ENCODE data around the gene NDUFC1.

NDUFC1 gene

GRCh38 chr4:139282721-139283075 lies 19.6 kb downstream of the NDUFC1 start:
- ATAC-seq (replicated peaks) (no peak), DNase-seq (no peak)
- Mint-ChIP-seq H3K4me1 (ENCODE audit: low read depth in 2 of 2) (peaks cover 12 to 16% of the 10 kb centered on the region in 2 donors), H3K9me3 (no peaks in the 10 kb centered on the region), H3K4me3 (no peak overlapping the region), H3K27me3 (peaks cover 29 to 31% of the 10 kb centered on the region in 2 donors), H3K36me3 (ENCODE audit: insufficient read depth) (peaks cover 11% of the 10 kb centered on the region), H3K27ac (no peak overlapping the region)

- peaks cover 12 to 16% of the 10 kb centered on the region in 2 donors for H3K4me1 Mint-ChIP-seq (ENCODE audit: low read depth in 2 of 2)
- ATAC-seq (replicated peaks) (no peak), DNase-seq (no peak)
- no peaks in the 10 kb centered on the region for H3K9me3 Mint-ChIP-seq
- peaks cover 8% of the 10 kb centered on the region for H3K36me3 Mint-ChIP-seq (ENCODE audit: insufficient read depth)
- H3K4me3 Mint-ChIP-seq, result no peak overlapping the region
- peaks cover 29 to 31% of the 10 kb centered on the region in 2 donors for H3K27me3 Mint-ChIP-seq
- H3K27ac Mint-ChIP-seq, result no peak overlapping the region
Measured at GRCh38 chr4:139282065-139282720, 20.1 kb downstream of the NDUFC1 start.

- Mint-ChIP-seq H3K27ac (no peak within 1 kb of the TSS), H3K4me1 (ENCODE audit: low read depth in 2 of 2) (peaks cover 12 to 16% of the 10 kb centered on the region in 2 donors), H3K36me3 (ENCODE audit: insufficient read depth) (peaks cover 7% of the 10 kb centered on the region), H3K4me3 (peak within 1 kb of the TSS; percentile 82 to 86), H3K9me3 (no peaks in the 10 kb centered on the region), H3K27me3 (peaks cover 35 to 41% of the 10 kb centered on the region in 2 donors)
- DNase-seq (peak in 1 of 3 experiments; percentile 5), ATAC-seq (replicated peaks) (peak; percentile 83)
Measured at GRCh38 chr4:139279760-139280620, 22.3 kb downstream of the NDUFC1 start, which contains the start of gene MGARP. MGARP (minus strand) TSS chr4:139280225; CDS start chr4:139280158, 67 bp downstream.

GRCh38 chr4:139278912-139279759 lies 23.1 kb downstream of the NDUFC1 start:
- H3K36me3 Mint-ChIP-seq (ENCODE audit: insufficient read depth), result peaks cover 5% of the 10 kb centered on the region
- peak overlapping the region; percentile 82 to 86 for H3K4me3 Mint-ChIP-seq
- H3K27ac Mint-ChIP-seq, result no peak overlapping the region
- ATAC-seq (replicated peaks) (peak; percentile 50), DNase-seq (no peak)
- no peaks in the 10 kb centered on the region for H3K9me3 Mint-ChIP-seq
- H3K4me1 Mint-ChIP-seq (ENCODE audit: low read depth in 2 of 2), result peaks cover 12 to 16% of the 10 kb centered on the region in 2 donors
- peaks cover 35 to 41% of the 10 kb centered on the region in 2 donors for H3K27me3 Mint-ChIP-seq

GRCh38 chr4:139278485-139278884 lies 23.8 kb downstream of the NDUFC1 start:
- Mint-ChIP-seq H3K9me3 (no peaks in the 10 kb centered on the region), H3K36me3 (ENCODE audit: insufficient read depth) (peaks cover 5% of the 10 kb centered on the region), H3K27ac (no peak overlapping the region), H3K27me3 (peaks cover 35 to 41% of the 10 kb centered on the region in 2 donors), H3K4me3 (peak overlapping the region in 1 of 2 donors; percentile 86), H3K4me1 (ENCODE audit: low read depth in 2 of 2) (peaks cover 12 to 16% of the 10 kb centered on the region in 2 donors)
- DNase-seq, result no peak
- ATAC-seq (replicated peaks), result no peak

- H3K4me1 Mint-ChIP-seq (ENCODE audit: low read depth in 2 of 2), result peaks cover 11 to 16% of the 10 kb centered on the region in 2 donors
- no peak overlapping the region for H3K4me3 Mint-ChIP-seq
- ATAC-seq (replicated peaks) (no peak), DNase-seq (no peak)
- no peaks in the 10 kb centered on the region for H3K36me3 Mint-ChIP-seq (ENCODE audit: insufficient read depth)
- H3K27me3 Mint-ChIP-seq, result peaks cover 24 to 30% of the 10 kb centered on the region in 2 donors
- H3K27ac Mint-ChIP-seq, result no peak overlapping the region
- no peaks in the 10 kb centered on the region for H3K9me3 Mint-ChIP-seq
Measured at GRCh38 chr4:139275281-139275735, 27.0 kb downstream of the NDUFC1 start.

- H3K27ac Mint-ChIP-seq, result no peak overlapping the region
- H3K9me3 Mint-ChIP-seq, result no peaks in the 10 kb centered on the region
- peaks cover 6 to 11% of the 10 kb centered on the region in 2 donors for H3K4me1 Mint-ChIP-seq (ENCODE audit: low read depth in 2 of 2)
- H3K27me3 Mint-ChIP-seq, result peaks cover 19 to 25% of the 10 kb centered on the region in 2 donors
- DNase-seq (no peak), ATAC-seq (replicated peaks) (no peak)
- H3K36me3 Mint-ChIP-seq (ENCODE audit: insufficient read depth), result no peaks in the 10 kb centered on the region
- no peak overlapping the region for H3K4me3 Mint-ChIP-seq
Measured at GRCh38 chr4:139274790-139275189, 27.5 kb downstream of the NDUFC1 start.

- Mint-ChIP-seq H3K27ac (no peak overlapping the region), H3K36me3 (ENCODE audit: insufficient read depth) (no peaks in the 10 kb centered on the region), H3K4me3 (no peak overlapping the region), H3K9me3 (no peaks in the 10 kb centered on the region), H3K27me3 (peaks cover 10 to 16% of the 10 kb centered on the region in 2 donors), H3K4me1 (ENCODE audit: low read depth in 2 of 2) (peaks cover 0 to 2% of the 10 kb centered on the region in 2 donors)
- ATAC-seq (replicated peaks) (no peak), DNase-seq (no peak)
Measured at GRCh38 chr4:139273835-139274234, 28.4 kb downstream of the NDUFC1 start.

GRCh38 chr4:139267301-139267700 lies 35.0 kb downstream of the NDUFC1 start:
- H3K4me1 Mint-ChIP-seq (ENCODE audit: low read depth in 2 of 2), result peaks cover 12 to 17% of the 10 kb centered on the region in 2 donors
- no peak for ATAC-seq (replicated peaks)

GRCh38 chr4:139266583-139267257 lies 35.6 kb downstream of the NDUFC1 start:
- peak overlapping the region; percentile 95 to 96 for H3K27ac Mint-ChIP-seq
- H3K4me1 Mint-ChIP-seq (ENCODE audit: low read depth in 2 of 2), result peaks cover 12 to 17% of the 10 kb centered on the region in 2 donors
- no peaks in the 10 kb centered on the region for H3K27me3 Mint-ChIP-seq
- no peaks in the 10 kb centered on the region for H3K9me3 Mint-ChIP-seq
- H3K4me3 Mint-ChIP-seq, result peak overlapping the region; percentile 82
- no peaks in the 10 kb centered on the region for H3K36me3 Mint-ChIP-seq (ENCODE audit: insufficient read depth)
- DNase-seq (peak; percentile 61 to 75 (median 75)), ATAC-seq (replicated peaks) (peak; percentile 98)

More at GRCh38 chr4:139267301-139267700, 35.0 kb downstream of the NDUFC1 start:
- DNase-seq, result no peak
- no peaks in the 10 kb centered on the region for H3K36me3 Mint-ChIP-seq (ENCODE audit: insufficient read depth)
- peak overlapping the region; percentile 95 to 96 for H3K27ac Mint-ChIP-seq
- H3K9me3 Mint-ChIP-seq, result no peaks in the 10 kb centered on the region
- H3K4me3 Mint-ChIP-seq, result peak overlapping the region; percentile 82
- no peaks in the 10 kb centered on the region for H3K27me3 Mint-ChIP-seq

GRCh38 chr4:139266208-139266582 lies 36.1 kb downstream of the NDUFC1 start:
- DNase-seq (no peak), ATAC-seq (replicated peaks) (no peak)
- H3K9me3 Mint-ChIP-seq, result no peaks in the 10 kb centered on the region
- peak overlapping the region; percentile 95 to 96 for H3K27ac Mint-ChIP-seq
- no peaks in the 10 kb centered on the region for H3K36me3 Mint-ChIP-seq (ENCODE audit: insufficient read depth)
- H3K4me1 Mint-ChIP-seq (ENCODE audit: low read depth in 2 of 2), result peaks cover 12 to 17% of the 10 kb centered on the region in 2 donors
- H3K4me3 Mint-ChIP-seq, result peak overlapping the region; percentile 82
- H3K27me3 Mint-ChIP-seq, result no peaks in the 10 kb centered on the region

GRCh38 chr4:139265654-139266053 lies 36.6 kb downstream of the NDUFC1 start:
- Mint-ChIP-seq H3K27ac (peak overlapping the region; percentile 95 to 96), H3K27me3 (no peaks in the 10 kb centered on the region), H3K36me3 (ENCODE audit: insufficient read depth) (no peaks in the 10 kb centered on the region), H3K4me3 (peak overlapping the region in 1 of 2 donors; percentile 82), H3K4me1 (ENCODE audit: low read depth in 2 of 2) (peaks cover 12 to 17% of the 10 kb centered on the region in 2 donors), H3K9me3 (no peaks in the 10 kb centered on the region)
- ATAC-seq (replicated peaks), result no peak
- no peak for DNase-seq

All from effector memory CD8-positive, alpha-beta T cell (primary cell).